Karpas-422 (cell line): ENCODE measurements around the gene PCCA. TPM values are rescaled to one million over a fixed set of nuclear protein-coding genes. Genes with fewer than 3 reads are reported as not detected.

Experiments
- DNase-seq: peaks from one replicate; pipeline ENCODE4 v3.0.0-alpha.2; 2015
- H2AFZ ChIP-seq: fragments of 200-600 bp; sonication (generic); 2 replicates; pipeline ENCODE4 v1.6.1; 2014; ENCODE audit warnings: antibody characterized with exemption, low read length, mixed read lengths
- H3K27ac ChIP-seq: fragments of 200-600 bp; sonication (generic); 2 replicates; pipeline ENCODE4 v1.5.1; 2014; ENCODE audit warnings: mild to moderate bottlenecking, low read length, moderate library complexity
- H3K27me3 ChIP-seq: fragments of 200-600 bp; sonication (generic); 2 replicates; pipeline ENCODE4 v1.6.1; 2014; ENCODE audit warnings: low read length, mixed read lengths
- H3K36me3 ChIP-seq: fragments of 200-600 bp; sonication (generic); 2 replicates; pipeline ENCODE4 v1.6.1; 2014; ENCODE audit warnings: low read length, mixed read lengths; ENCODE audit not compliant: insufficient read depth
- H3K4me1 ChIP-seq: fragments of 200-600 bp; sonication (generic); 2 replicates; pipeline ENCODE4 v1.6.1; 2014; ENCODE audit warnings: mild to moderate bottlenecking, low read length, mixed read lengths
- H3K4me2 ChIP-seq: fragments of 200-600 bp; sonication (generic); 2 replicates; pipeline ENCODE4 v1.6.1; 2014; ENCODE audit warnings: low read length, low read depth, mild to moderate bottlenecking; ENCODE audit not compliant: poor library complexity, severe bottlenecking
- H3K4me3 ChIP-seq: fragments of 200-600 bp; sonication (generic); 2 replicates; pipeline ENCODE4 v1.5.1; 2014; ENCODE audit warnings: mild to moderate bottlenecking, antibody characterized with exemption, low read length, mixed read lengths
- H3K79me2 ChIP-seq: fragments of 200-600 bp; sonication (generic); 2 replicates; pipeline ENCODE4 v1.6.1; 2014; ENCODE audit warnings: mild to moderate bottlenecking, low read length, mixed read lengths
- H3K9ac ChIP-seq: fragments of 200-600 bp; sonication (generic); 2 replicates; pipeline ENCODE4 v1.6.0; 2014; ENCODE audit warnings: low read length
- H3K9me2 ChIP-seq: fragments of 200-600 bp; sonication (generic), shearing (Covaris generic); replicated peaks from 2 replicates; pipeline ENCODE4 v1.6.0; 2014; ENCODE audit warnings: mild to moderate bottlenecking, low read length, moderate library complexity; ENCODE audit not compliant: insufficient read depth
- H3K9me3 ChIP-seq: fragments of 300-700, 200-600 bp; sonication (generic); 2 replicates; pipeline ENCODE4 v1.6.1; 2014; ENCODE audit warnings: low read length, mixed read lengths
- H4K20me1 ChIP-seq: fragments of 200-600 bp; sonication (generic); 2 replicates; pipeline ENCODE4 v1.6.1; 2014; ENCODE audit warnings: mild to moderate bottlenecking, antibody characterized with exemption, low read length, low read depth; ENCODE audit not compliant: insufficient read depth
- total RNA-seq: library from RNA; depleted of rRNA; stranded (reverse); fragments of >200 nt; shearing (Covaris generic); gene quantifications from 2 replicates; pipeline ENCODE4 v1.2.3, GENCODE V29; 2014; ENCODE audit warnings: low replicate concordance

PCCA gene
- total RNA-seq, 1 experiment from 2014 or later, result 7.0 TPM

DNA sequence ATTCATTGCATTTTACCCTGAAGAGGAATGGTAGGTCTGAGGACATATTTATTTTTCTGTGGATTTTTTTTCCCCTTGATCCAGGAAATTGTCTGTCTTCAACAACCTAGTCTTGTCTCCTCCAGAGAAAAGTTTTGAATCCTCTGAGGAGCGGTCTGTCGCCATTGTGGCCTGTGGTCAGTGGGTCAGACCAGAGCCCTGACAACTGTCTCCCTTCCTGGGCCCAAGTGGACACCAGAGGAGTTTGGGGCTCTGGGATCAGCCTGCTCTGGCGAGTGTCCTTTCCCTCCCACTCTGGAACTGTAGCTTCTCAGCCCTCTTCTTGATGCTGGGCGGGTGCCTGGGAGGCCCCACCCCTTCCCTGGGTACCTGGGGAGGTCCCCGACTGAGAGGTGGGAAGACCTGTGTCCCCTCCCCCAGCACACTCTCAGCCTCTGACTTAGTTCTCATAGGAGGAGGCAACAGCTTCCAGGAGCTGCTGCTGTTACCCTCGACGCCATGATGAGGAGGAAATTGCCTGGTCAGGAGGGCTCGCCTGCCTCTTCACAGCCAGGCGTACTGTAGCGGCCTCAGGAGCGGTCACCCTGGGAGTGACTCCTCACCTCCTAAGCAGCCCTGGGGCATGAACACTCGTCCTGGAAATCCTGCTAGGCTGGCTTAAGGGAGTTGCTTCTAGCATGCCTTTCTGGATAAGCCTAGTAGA, 389.4 kb downstream of the PCCA start:
- no peaks in the 10 kb centered on the region for H4K20me1 ChIP-seq
- H3K9me2 ChIP-seq, result no peaks in the 10 kb centered on the region
- no peaks in the 10 kb centered on the region for H3K36me3 ChIP-seq
- no peak overlapping the region for H3K4me3 ChIP-seq
- no peaks in the 10 kb centered on the region for H3K9me3 ChIP-seq
- H3K9ac ChIP-seq, result no peak overlapping the region
- no peak for DNase-seq
- no peaks in the 10 kb centered on the region for H3K27me3 ChIP-seq
- no peak overlapping the region for H3K4me2 ChIP-seq
- no peaks in the 10 kb centered on the region for H3K79me2 ChIP-seq
- no peak overlapping the region for H2AFZ ChIP-seq
- no peaks in the 10 kb centered on the region for H3K4me1 ChIP-seq
- H3K27ac ChIP-seq, result no peak overlapping the region

- H3K9me3 ChIP-seq, result no peaks in the 10 kb centered on the region
- H3K4me1 ChIP-seq, result no peaks in the 10 kb centered on the region
Observed at GRCh38 chr13:100480676-100481075, 391.8 kb downstream of the PCCA start.

DNA sequence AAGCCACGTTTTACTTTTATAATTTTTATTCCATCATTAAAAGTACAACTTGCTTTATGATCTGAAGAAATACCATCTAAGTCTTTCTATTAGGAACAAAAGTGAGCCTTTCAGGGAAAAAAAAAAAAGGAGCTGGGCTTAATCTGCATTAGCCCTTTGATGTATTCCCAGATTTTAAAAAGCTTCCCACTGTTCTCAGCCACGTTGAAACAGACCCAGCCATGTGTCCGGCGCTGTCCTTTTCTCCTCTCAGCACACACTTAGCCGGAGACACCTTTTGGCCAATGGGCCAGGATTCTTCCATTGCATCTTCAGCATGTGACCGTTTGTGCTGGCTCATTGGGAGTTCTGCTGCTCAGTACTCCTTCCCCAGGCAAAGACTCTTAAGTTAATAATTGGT, 394.2 kb downstream of the PCCA start:
- Histone ChIP-seq H4K20me1 (no peaks in the 10 kb centered on the region), H3K27ac (no peak overlapping the region), H3K4me2 (no peak overlapping the region)

More at GRCh38 chr13:100480676-100481075, 391.8 kb downstream of the PCCA start:
- H3K36me3 ChIP-seq, result no peaks in the 10 kb centered on the region
- H4K20me1 ChIP-seq, result no peaks in the 10 kb centered on the region
- no peaks in the 10 kb centered on the region for H3K79me2 ChIP-seq
- no peaks in the 10 kb centered on the region for H3K9me2 ChIP-seq
- H3K4me2 ChIP-seq, result no peak overlapping the region
- no peak for DNase-seq
- no peak overlapping the region for H2AFZ ChIP-seq
- H3K27ac ChIP-seq, result no peak overlapping the region
- no peak overlapping the region for H3K4me3 ChIP-seq
- H3K27me3 ChIP-seq, result no peaks in the 10 kb centered on the region
- no peak overlapping the region for H3K9ac ChIP-seq

GRCh38 chr13:100483841-100484381, 395.0 kb downstream of the PCCA start:
- Histone ChIP-seq H3K9me3 (no peaks in the 10 kb centered on the region), H3K79me2 (no peaks in the 10 kb centered on the region), H3K36me3 (no peaks in the 10 kb centered on the region), H3K9ac (no peak overlapping the region), H3K4me1 (no peaks in the 10 kb centered on the region), H3K9me2 (no peaks in the 10 kb centered on the region), H3K4me2 (no peak overlapping the region), H2AFZ (no peak overlapping the region), H3K27me3 (no peaks in the 10 kb centered on the region), H3K27ac (no peak overlapping the region), H4K20me1 (no peaks in the 10 kb centered on the region), H3K4me3 (no peak overlapping the region)
- DNase-seq, result no peak

More for the DNA sequence above, 394.2 kb downstream of the PCCA start:
- H3K36me3 ChIP-seq, result no peaks in the 10 kb centered on the region
- H3K9me3 ChIP-seq, result no peaks in the 10 kb centered on the region
- no peaks in the 10 kb centered on the region for H3K4me1 ChIP-seq
- no peaks in the 10 kb centered on the region for H3K27me3 ChIP-seq
- H2AFZ ChIP-seq, result no peak overlapping the region
- H3K4me3 ChIP-seq, result no peak overlapping the region
- DNase-seq, result no peak
- H3K79me2 ChIP-seq, result no peaks in the 10 kb centered on the region
- H3K9me2 ChIP-seq, result no peaks in the 10 kb centered on the region
- no peak overlapping the region for H3K9ac ChIP-seq

GRCh38 chr13:100484702-100485101, 395.8 kb downstream of the PCCA start:
- no peaks in the 10 kb centered on the region for H3K79me2 ChIP-seq
- no peak overlapping the region for H3K4me3 ChIP-seq
- no peaks in the 10 kb centered on the region for H3K36me3 ChIP-seq
- H3K27ac ChIP-seq, result no peak overlapping the region
- DNase-seq, result no peak
- no peaks in the 10 kb centered on the region for H3K27me3 ChIP-seq
- H3K9ac ChIP-seq, result no peak overlapping the region
- no peaks in the 10 kb centered on the region for H4K20me1 ChIP-seq
- H2AFZ ChIP-seq, result no peak overlapping the region
- no peaks in the 10 kb centered on the region for H3K9me3 ChIP-seq
- H3K4me1 ChIP-seq, result no peaks in the 10 kb centered on the region
- no peaks in the 10 kb centered on the region for H3K9me2 ChIP-seq
- H3K4me2 ChIP-seq, result no peak overlapping the region

GRCh38 chr13:100485265-100485664, 396.4 kb downstream of the PCCA start:
- Histone ChIP-seq H4K20me1 (no peaks in the 10 kb centered on the region), H3K4me3 (no peak overlapping the region), H3K9me2 (no peaks in the 10 kb centered on the region), H3K4me1 (no peaks in the 10 kb centered on the region), H3K9me3 (no peaks in the 10 kb centered on the region), H3K79me2 (no peaks in the 10 kb centered on the region), H3K9ac (no peak overlapping the region), H3K27ac (no peak overlapping the region), H3K36me3 (no peaks in the 10 kb centered on the region), H2AFZ (no peak overlapping the region), H3K27me3 (no peaks in the 10 kb centered on the region), H3K4me2 (no peak overlapping the region)
- DNase-seq, result no peak

- no peaks in the 10 kb centered on the region for H3K27me3 ChIP-seq
- H3K36me3 ChIP-seq, result no peaks in the 10 kb centered on the region
- no peaks in the 10 kb centered on the region for H3K9me3 ChIP-seq
- no peak overlapping the region for H3K4me2 ChIP-seq
- H2AFZ ChIP-seq, result no peak overlapping the region
- no peak overlapping the region for H3K27ac ChIP-seq
- H3K79me2 ChIP-seq, result no peaks in the 10 kb centered on the region
- H4K20me1 ChIP-seq, result no peaks in the 10 kb centered on the region
- no peak overlapping the region for H3K9ac ChIP-seq
- DNase-seq, result no peak
- no peaks in the 10 kb centered on the region for H3K4me1 ChIP-seq
- no peak overlapping the region for H3K4me3 ChIP-seq
- H3K9me2 ChIP-seq, result no peaks in the 10 kb centered on the region
Observed at GRCh38 chr13:100490692-100491091, 401.8 kb downstream of the PCCA start.

- Histone ChIP-seq H2AFZ (no peak overlapping the region), H3K9me3 (no peaks in the 10 kb centered on the region), H4K20me1 (no peaks in the 10 kb centered on the region), H3K9me2 (no peaks in the 10 kb centered on the region), H3K27ac (no peak overlapping the region), H3K36me3 (no peaks in the 10 kb centered on the region), H3K27me3 (no peaks in the 10 kb centered on the region), H3K79me2 (no peaks in the 10 kb centered on the region), H3K4me2 (no peak overlapping the region), H3K4me1 (no peaks in the 10 kb centered on the region), H3K9ac (no peak overlapping the region), H3K4me3 (no peak overlapping the region)
- no peak for DNase-seq
Observed at GRCh38 chr13:100491164-100491842, 402.4 kb downstream of the PCCA start.
